Measurements from ENCODE around the gene RAB3IL1.

Gene RAB3IL1

GRCh38 chr11:61927501-61927900, 10.1 kb upstream of the RAB3IL1 start:
- H3K4me1 ChIP-seq (ENCODE audit: control insufficient read depth in 1 of 2, insufficient read depth in 2 of 2, low read length in 2 of 2) = no peaks in the 10 kb centered on the region
- no peak overlapping the region for H3K27ac ChIP-seq (ENCODE audit: low read length)
- no peaks in the 10 kb centered on the region for H3K36me3 ChIP-seq (ENCODE audit: control insufficient read depth in 1 of 2, insufficient read depth in 2 of 2, low read length in 2 of 2)
- H3K4me3 ChIP-seq (ENCODE audit: low read depth in 1 of 2, low read length in 2 of 2) = no peak overlapping the region
- no peaks in the 10 kb centered on the region for H3K27me3 ChIP-seq (ENCODE audit: low read depth, low read length)
- H3K9me3 ChIP-seq (ENCODE audit: control insufficient read depth in 1 of 2, low read length in 2 of 2) = no peaks in the 10 kb centered on the region

- Histone ChIP-seq H3K4me1 (ENCODE audit: control insufficient read depth in 1 of 2, insufficient read depth in 2 of 2, low read length in 2 of 2) (no peaks in the 10 kb centered on the region), H3K36me3 (ENCODE audit: control insufficient read depth in 1 of 2, insufficient read depth in 2 of 2, low read length in 2 of 2) (no peaks in the 10 kb centered on the region), H3K27ac (ENCODE audit: low read length) (no peak overlapping the region), H3K4me3 (ENCODE audit: low read depth in 1 of 2, low read length in 2 of 2) (no peak overlapping the region), H3K27me3 (ENCODE audit: low read depth, low read length) (no peaks in the 10 kb centered on the region), H3K9me3 (ENCODE audit: control insufficient read depth in 1 of 2, low read length in 2 of 2) (no peaks in the 10 kb centered on the region)
These were observed 8.9 kb upstream of the RAB3IL1 start for GRCh38 chr11:61926235-61926634.

GRCh38 chr11:61925736-61926135, 8.4 kb upstream of the RAB3IL1 start:
- no peaks in the 10 kb centered on the region for H3K9me3 ChIP-seq (ENCODE audit: control insufficient read depth in 1 of 2, low read length in 2 of 2)

GRCh38 chr11:61924064-61924455, 6.7 kb upstream of the RAB3IL1 start:
- no peaks in the 10 kb centered on the region for H3K36me3 ChIP-seq (ENCODE audit: control insufficient read depth in 1 of 2, insufficient read depth in 2 of 2, low read length in 2 of 2)
- H3K27ac ChIP-seq (ENCODE audit: low read length) = peak overlapping the region; percentile 2
- no peak overlapping the region for H3K4me3 ChIP-seq (ENCODE audit: low read depth in 1 of 2, low read length in 2 of 2)
- peaks cover 0 to 3% of the 10 kb centered on the region in 2 donors for H3K4me1 ChIP-seq (ENCODE audit: control insufficient read depth in 1 of 2, insufficient read depth in 2 of 2, low read length in 2 of 2)
- H3K27me3 ChIP-seq (ENCODE audit: low read depth, low read length) = peaks cover 7% of the 10 kb centered on the region
- no peaks in the 10 kb centered on the region for H3K9me3 ChIP-seq (ENCODE audit: control insufficient read depth in 1 of 2, low read length in 2 of 2)

More at GRCh38 chr11:61925736-61926135, 8.4 kb upstream of the RAB3IL1 start:
- H3K36me3 ChIP-seq (ENCODE audit: control insufficient read depth in 1 of 2, insufficient read depth in 2 of 2, low read length in 2 of 2) = no peaks in the 10 kb centered on the region
- no peaks in the 10 kb centered on the region for H3K27me3 ChIP-seq (ENCODE audit: low read depth, low read length)
- H3K4me3 ChIP-seq (ENCODE audit: low read depth in 1 of 2, low read length in 2 of 2) = no peak overlapping the region
- H3K27ac ChIP-seq (ENCODE audit: low read length) = no peak overlapping the region
- H3K4me1 ChIP-seq (ENCODE audit: control insufficient read depth in 1 of 2, insufficient read depth in 2 of 2, low read length in 2 of 2) = no peaks in the 10 kb centered on the region

- peaks cover 0 to 3% of the 10 kb centered on the region in 2 donors for H3K4me1 ChIP-seq (ENCODE audit: control insufficient read depth in 1 of 2, insufficient read depth in 2 of 2, low read length in 2 of 2)
- H3K27ac ChIP-seq (ENCODE audit: low read length) = peak overlapping the region; percentile 83
- H3K27me3 ChIP-seq (ENCODE audit: low read depth, low read length) = peaks cover 12% of the 10 kb centered on the region
- no peaks in the 10 kb centered on the region for H3K9me3 ChIP-seq (ENCODE audit: control insufficient read depth in 1 of 2, low read length in 2 of 2)
- no peaks in the 10 kb centered on the region for H3K36me3 ChIP-seq (ENCODE audit: control insufficient read depth in 1 of 2, insufficient read depth in 2 of 2, low read length in 2 of 2)
- peak overlapping the region in 1 of 2 donors; percentile 35 for H3K4me3 ChIP-seq (ENCODE audit: low read depth in 1 of 2, low read length in 2 of 2)
These were observed 6.0 kb upstream of the RAB3IL1 start for GRCh38 chr11:61923166-61924063.

GRCh38 chr11:61922539-61922938, 5.2 kb upstream of the RAB3IL1 start:
- no peaks in the 10 kb centered on the region for H3K9me3 ChIP-seq (ENCODE audit: control insufficient read depth in 1 of 2, low read length in 2 of 2)
- H3K27ac ChIP-seq (ENCODE audit: low read length) = peak overlapping the region; percentile 83

GRCh38 chr11:61921446-61921845, 4.1 kb upstream of the RAB3IL1 start:
- H3K36me3 ChIP-seq (ENCODE audit: control insufficient read depth in 1 of 2, insufficient read depth in 2 of 2, low read length in 2 of 2) = no peaks in the 10 kb centered on the region
- peaks cover 17% of the 10 kb centered on the region for H3K27me3 ChIP-seq (ENCODE audit: low read depth, low read length)
- peaks cover 4 to 9% of the 10 kb centered on the region in 2 donors for H3K4me1 ChIP-seq (ENCODE audit: control insufficient read depth in 1 of 2, insufficient read depth in 2 of 2, low read length in 2 of 2)
- H3K27ac ChIP-seq (ENCODE audit: low read length) = no peak overlapping the region
- H3K4me3 ChIP-seq (ENCODE audit: low read depth in 1 of 2, low read length in 2 of 2) = no peak overlapping the region
- H3K9me3 ChIP-seq (ENCODE audit: control insufficient read depth in 1 of 2, low read length in 2 of 2) = no peaks in the 10 kb centered on the region

More at GRCh38 chr11:61922539-61922938, 5.2 kb upstream of the RAB3IL1 start:
- peaks cover 4 to 9% of the 10 kb centered on the region in 2 donors for H3K4me1 ChIP-seq (ENCODE audit: control insufficient read depth in 1 of 2, insufficient read depth in 2 of 2, low read length in 2 of 2)
- no peaks in the 10 kb centered on the region for H3K36me3 ChIP-seq (ENCODE audit: control insufficient read depth in 1 of 2, insufficient read depth in 2 of 2, low read length in 2 of 2)
- H3K27me3 ChIP-seq (ENCODE audit: low read depth, low read length) = peaks cover 17% of the 10 kb centered on the region
- H3K4me3 ChIP-seq (ENCODE audit: low read depth in 1 of 2, low read length in 2 of 2) = peak overlapping the region in 1 of 2 donors; percentile 35

- Histone ChIP-seq H3K9me3 (ENCODE audit: control insufficient read depth in 1 of 2, low read length in 2 of 2) (no peaks in the 10 kb centered on the region), H3K27me3 (ENCODE audit: low read depth, low read length) (peaks cover 17% of the 10 kb centered on the region), H3K4me3 (ENCODE audit: low read depth in 1 of 2, low read length in 2 of 2) (no peak overlapping the region), H3K27ac (ENCODE audit: low read length) (no peak overlapping the region), H3K36me3 (ENCODE audit: control insufficient read depth in 1 of 2, insufficient read depth in 2 of 2, low read length in 2 of 2) (no peaks in the 10 kb centered on the region), H3K4me1 (ENCODE audit: control insufficient read depth in 1 of 2, insufficient read depth in 2 of 2, low read length in 2 of 2) (peaks cover 4 to 14% of the 10 kb centered on the region in 2 donors)
These were observed 2.6 kb upstream of the RAB3IL1 start for GRCh38 chr11:61919705-61920631.

- Histone ChIP-seq H3K27me3 (ENCODE audit: low read depth, low read length) (peaks cover 17% of the 10 kb centered on the region), H3K9me3 (ENCODE audit: control insufficient read depth in 1 of 2, low read length in 2 of 2) (no peaks in the 10 kb centered on the region), H3K4me3 (ENCODE audit: low read depth in 1 of 2, low read length in 2 of 2) (no peak overlapping the region), H3K36me3 (ENCODE audit: control insufficient read depth in 1 of 2, insufficient read depth in 2 of 2, low read length in 2 of 2) (no peaks in the 10 kb centered on the region), H3K4me1 (ENCODE audit: control insufficient read depth in 1 of 2, insufficient read depth in 2 of 2, low read length in 2 of 2) (peaks cover 4 to 14% of the 10 kb centered on the region in 2 donors), H3K27ac (ENCODE audit: low read length) (no peak overlapping the region)
These were observed 1.8 kb upstream of the RAB3IL1 start for GRCh38 chr11:61918938-61919704.

GRCh38 chr11:61918251-61918937, 1.0 kb upstream of the RAB3IL1 start:
- H3K4me1 ChIP-seq (ENCODE audit: control insufficient read depth in 1 of 2, insufficient read depth in 2 of 2, low read length in 2 of 2) = peaks cover 4 to 14% of the 10 kb centered on the region in 2 donors
- H3K4me3 ChIP-seq (ENCODE audit: low read depth in 1 of 2, low read length in 2 of 2) = peak overlapping the region; percentile 48 to 66

More at GRCh38 chr11:61918251-61918937, 1.0 kb upstream of the RAB3IL1 start:
- Histone ChIP-seq H3K36me3 (ENCODE audit: control insufficient read depth in 1 of 2, insufficient read depth in 2 of 2, low read length in 2 of 2) (no peaks in the 10 kb centered on the region), H3K27ac (ENCODE audit: low read length) (peak overlapping the region; percentile 83), H3K9me3 (ENCODE audit: control insufficient read depth in 1 of 2, low read length in 2 of 2) (no peaks in the 10 kb centered on the region), H3K27me3 (ENCODE audit: low read depth, low read length) (peaks cover 17% of the 10 kb centered on the region)
